ENCODE results near the gene EIF2D. TPM values are rescaled to one million over a fixed set of nuclear protein-coding genes. Genes with fewer than 3 reads are reported as not detected.

EIF2D gene
- total RNA-seq, 2 experiments from 2014 or later: 100 to 102 TPM

GRCh38 chr1:206551296-206551985, 60.8 kb downstream of the EIF2D start:
- ChIA-PET CTCF (interaction anchor here (0.7 to 24.5 kb wide), 17 partner anchors 8 to 112 kb away, joined by 3 to 583 read pairs (median 5); partner anchors contain the start of gene IKBKE), POLR2A (interaction anchor here (0.8 to 26.8 kb wide), 8 partner anchors 10 to 78 kb away, joined by 3 to 1021 read pairs (median 4); partner anchors contain the start of gene RASSF5)
- intact Hi-C loops (cut with micrococcal nuclease): no loop called here
- no peak for TF ChIP-seq CTCF (IDR thresholded peaks at IDR 0.05)
- H3K36me3 Mint-ChIP-seq (ENCODE audit: low read depth): no peaks in the 10 kb centered on the region
- no peak overlapping the region for H3K4me3 Mint-ChIP-seq
- H3K27me3 Mint-ChIP-seq: no peaks in the 10 kb centered on the region
- peaks cover 52% of the 10 kb centered on the region for H3K4me1 Mint-ChIP-seq (ENCODE audit: low read depth)
- H3K9me3 Mint-ChIP-seq: no peaks in the 10 kb centered on the region
- ATAC-seq (no peak), DNase-seq (no peak)
- peak overlapping the region; percentile 88 for H3K27ac Mint-ChIP-seq

GRCh38 chr1:206550446-206550845, 61.8 kb downstream of the EIF2D start:
- TF ChIP-seq CTCF (IDR thresholded peaks at IDR 0.05): no peak
- Mint-ChIP-seq H3K27ac (peak overlapping the region; percentile 30), H3K27me3 (no peaks in the 10 kb centered on the region), H3K4me1 (ENCODE audit: low read depth) (peaks cover 52% of the 10 kb centered on the region), H3K9me3 (no peaks in the 10 kb centered on the region), H3K36me3 (ENCODE audit: low read depth) (no peaks in the 10 kb centered on the region), H3K4me3 (no peak overlapping the region)
- no peak for DNase-seq
- intact Hi-C loops (cut with micrococcal nuclease): no loop called here
- POLR2A ChIA-PET: interaction anchor here (0.8 to 26.8 kb wide), 3 partner anchors 24 to 49 kb away, joined by 3 to 1021 read pairs (median 3); no protein-coding TSS in a partner anchor
- CTCF ChIA-PET: interaction anchor here (1.0 to 24.5 kb wide), 9 partner anchors 9 to 113 kb away, joined by 3 to 583 read pairs (median 8); no protein-coding TSS in a partner anchor
- ATAC-seq: no peak

GRCh38 chr1:206547104-206547503, 65.2 kb downstream of the EIF2D start:
- Mint-ChIP-seq H3K4me1 (ENCODE audit: low read depth) (peaks cover 30% of the 10 kb centered on the region), H3K27me3 (no peaks in the 10 kb centered on the region), H3K4me3 (no peak overlapping the region), H3K9me3 (no peaks in the 10 kb centered on the region), H3K36me3 (ENCODE audit: low read depth) (no peaks in the 10 kb centered on the region), H3K27ac (no peak overlapping the region)
- intact Hi-C loops (cut with micrococcal nuclease): no loop called here
- ChIA-PET CTCF (interaction anchor here (1.5 to 8.9 kb wide), 4 partner anchors 8 to 62 kb away, joined by 6 to 259 read pairs (median 52); no protein-coding TSS in a partner anchor), POLR2A (interaction anchor here (0.6 to 1.4 kb wide), 2 partner anchors 9 to 33 kb away, joined by 3 to 7 read pairs; no protein-coding TSS in a partner anchor)
- no peak for TF ChIP-seq CTCF (IDR thresholded peaks at IDR 0.05)
- DNase-seq (no peak), ATAC-seq (no peak)

- no peak for DNase-seq
- Mint-ChIP-seq H3K36me3 (ENCODE audit: low read depth) (no peaks in the 10 kb centered on the region), H3K4me3 (no peak overlapping the region), H3K9me3 (no peaks in the 10 kb centered on the region), H3K4me1 (ENCODE audit: low read depth) (peaks cover 21% of the 10 kb centered on the region), H3K27me3 (no peaks in the 10 kb centered on the region), H3K27ac (peak overlapping the region; percentile 18)
- intact Hi-C loops (cut with micrococcal nuclease): loop anchor here (2.0 kb wide), 1 partner anchor 37 kb away; no protein-coding TSS in a partner anchor
- ChIA-PET POLR2A (interaction anchor here (0.6 to 2.4 kb wide), 11 partner anchors 11 to 74 kb away, joined by 3 to 23 read pairs (median 4); partner anchors contain the start of gene RASSF5), CTCF (interaction anchor here (0.6 to 8.9 kb wide), 42 partner anchors 10 to 311 kb away, joined by 3 to 259 read pairs (median 6); partner anchors contain the start of genes EIF2D and IKBKE)
- peak; percentile 17 for ATAC-seq
- no peak for TF ChIP-seq CTCF (IDR thresholded peaks at IDR 0.05)
These were observed 66.9 kb downstream of the EIF2D start for GRCh38 chr1:206545351-206545750.
